Effector memory CD8-positive, alpha-beta T cell (primary cell): ENCODE results near the gene ZNF689.
A peak's percentile ranks its signal among the peaks of the same experiment; 100 is the strongest.
"Not testable (repeated sequence)": the region's sequence is repeated elsewhere in the genome, so short reads cannot be mapped to it uniquely, and the experiment has no call there.

ENCODE experiments used
- ATAC-seq: fragments of 150-1000 bp; cut with Tn5 transposase; replicated peaks from 2 replicates; pipeline ENCODE4 v1.10.0; 2021; ENCODE audit warnings: mild to moderate bottlenecking, moderate library complexity
- DNase-seq, 3 experiments: peaks; one replicate each; pipeline ENCODE4 v3.0.0; 2021
- H3K27ac Mint-ChIP-seq, 2 donors: one replicate each; pipeline ENCODE4 v1.8.0; 2022; ENCODE audit warnings: mild to moderate bottlenecking in 2 of 2, mixed read lengths in 2 of 2, moderate library complexity in 2 of 2
- H3K27me3 Mint-ChIP-seq, 2 donors: one replicate each; pipeline ENCODE4 v1.8.0; 2022; ENCODE audit warnings: mixed read lengths in 2 of 2
- H3K36me3 Mint-ChIP-seq: one replicate; pipeline ENCODE4 v1.8.0; 2022; ENCODE audit warnings: mild to moderate bottlenecking, moderate library complexity, mixed read lengths; ENCODE audit not compliant: insufficient read depth
- H3K4me1 Mint-ChIP-seq, 2 donors: one replicate each; pipeline ENCODE4 v1.8.0; 2022; ENCODE audit warnings: low read depth in 2 of 2, mixed read lengths in 2 of 2
- H3K4me3 Mint-ChIP-seq, 2 donors: one replicate each; pipeline ENCODE4 v1.8.0; 2022; ENCODE audit warnings: mild to moderate bottlenecking in 2 of 2, mixed read lengths in 2 of 2, moderate library complexity in 2 of 2
- H3K9me3 Mint-ChIP-seq, 2 donors: one replicate each; pipeline ENCODE4 v1.8.0; 2022; ENCODE audit warnings: mixed read lengths in 2 of 2

ZNF689 gene

DNA sequence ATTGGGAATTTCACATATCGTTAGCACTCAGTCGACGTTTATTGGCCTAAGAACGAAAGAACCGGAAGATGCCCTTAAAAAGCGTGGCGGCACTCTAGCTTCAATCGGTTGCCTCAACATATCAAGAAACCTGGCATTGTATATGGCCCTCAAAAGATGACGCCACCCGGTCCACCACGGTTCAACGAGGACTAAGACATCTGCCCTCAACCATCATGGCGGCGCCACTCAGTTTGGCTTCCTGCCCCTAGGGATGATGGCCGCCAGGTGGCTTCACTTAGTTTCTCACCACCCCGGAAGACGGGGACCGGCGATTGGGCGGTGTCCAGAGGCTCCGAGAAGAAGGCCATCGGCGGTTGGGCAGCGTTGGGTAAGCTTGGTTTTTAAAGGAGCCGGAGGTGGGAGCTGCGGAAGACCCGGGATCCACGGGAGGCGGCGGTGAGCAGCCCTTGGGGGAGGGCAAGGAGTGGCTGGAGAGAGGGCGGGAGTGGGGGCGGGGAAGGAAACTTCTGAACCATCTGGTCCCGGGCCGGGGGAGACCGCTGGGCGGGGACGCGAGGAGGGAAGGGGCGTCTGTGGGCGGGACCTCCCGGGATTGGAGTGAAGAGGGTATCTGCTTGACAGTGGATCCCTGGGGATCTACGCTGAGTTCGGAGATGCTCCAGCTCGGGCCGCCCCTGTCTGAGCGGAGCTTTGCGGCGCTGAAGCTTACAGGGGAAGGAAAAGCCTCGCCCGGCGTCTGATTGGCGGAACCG, 40.4 kb upstream of the ZNF689 start, which contains the start of gene PRR14:
Gene PRR14, plus strand, starts transcription at position 592 of the 755 bp plus-strand sequence. CDS start 686 bp downstream, outside the sequence.
- Mint-ChIP-seq H3K9me3 (no peaks in the 10 kb centered on the region), H3K27ac (peak within 1 kb of the TSS; percentile 95 to 97), H3K27me3 (no peaks in the 10 kb centered on the region), H3K4me1 (peaks cover 28 to 29% of the 10 kb centered on the region in 2 donors), H3K4me3 (peak within 1 kb of the TSS; percentile 97 to 98), H3K36me3 (peaks cover 46% of the 10 kb centered on the region)
- DNase-seq (peak; percentile 95 to 98 (median 96)), ATAC-seq (peak; percentile 83)

DNA sequence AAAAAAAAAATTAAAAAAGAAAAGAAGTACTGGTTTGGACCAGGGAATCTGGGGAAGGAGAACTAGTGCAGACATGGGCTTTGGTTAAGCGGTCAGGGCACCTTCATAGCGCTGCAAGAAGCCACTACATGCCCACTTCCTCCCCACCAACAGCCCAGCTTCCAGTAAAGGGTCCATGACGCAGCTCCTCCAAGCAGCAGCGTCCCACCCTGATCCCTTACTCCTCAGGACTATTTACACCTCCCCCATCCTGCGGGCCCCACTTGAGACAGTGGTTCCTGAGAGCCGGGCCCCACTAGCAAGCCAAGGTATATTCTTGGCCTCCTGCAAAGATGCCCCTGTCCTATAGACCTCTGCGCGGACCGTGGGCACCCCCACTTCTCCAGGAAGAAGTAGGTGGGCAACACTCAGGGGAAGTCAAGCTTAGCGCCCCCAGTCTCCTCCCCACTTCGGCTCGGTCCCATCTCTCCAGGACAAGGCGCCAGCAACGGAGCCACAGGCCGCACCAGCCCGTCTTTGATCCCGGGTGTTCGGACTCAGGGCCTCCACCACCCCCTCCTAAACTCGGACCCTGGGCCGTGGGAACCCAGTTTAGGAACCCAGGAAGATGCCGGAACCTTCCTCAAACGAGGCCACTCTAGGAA, 39.7 kb upstream of the ZNF689 start:
- Mint-ChIP-seq H3K9me3 (no peaks in the 10 kb centered on the region), H3K4me3 (peak overlapping the region; percentile 97 to 98), H3K27ac (peak overlapping the region; percentile 95 to 97), H3K27me3 (no peaks in the 10 kb centered on the region), H3K36me3 (peaks cover 39% of the 10 kb centered on the region), H3K4me1 (peaks cover 25 to 28% of the 10 kb centered on the region in 2 donors)
- DNase-seq = peak in 1 of 3 experiments; percentile 33
- peak; percentile 16 for ATAC-seq

DNA sequence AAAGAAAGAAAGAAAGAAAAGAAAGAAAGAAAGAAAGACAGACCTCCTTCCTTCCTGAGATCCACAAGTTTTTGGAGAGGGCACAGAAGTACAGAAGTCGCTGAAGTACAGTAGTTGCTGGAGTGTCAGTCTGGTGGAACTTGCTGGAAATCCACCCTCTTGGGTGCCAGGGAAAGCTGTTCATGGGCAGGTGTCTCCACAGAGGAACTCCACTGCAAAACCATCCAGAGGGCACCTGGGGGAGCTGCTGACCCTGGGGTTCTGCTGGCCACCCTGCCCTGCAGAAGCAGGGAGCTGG, 37.0 kb upstream of the ZNF689 start:
- H3K27ac Mint-ChIP-seq = no peak overlapping the region
- H3K27me3 Mint-ChIP-seq = no peaks in the 10 kb centered on the region
- H3K4me3 Mint-ChIP-seq = no peak overlapping the region
- peaks cover 18 to 19% of the 10 kb centered on the region in 2 donors for H3K4me1 Mint-ChIP-seq
- DNase-seq (no peak), ATAC-seq (no peak)
- peaks cover 23% of the 10 kb centered on the region for H3K36me3 Mint-ChIP-seq
- H3K9me3 Mint-ChIP-seq = no peaks in the 10 kb centered on the region

DNA sequence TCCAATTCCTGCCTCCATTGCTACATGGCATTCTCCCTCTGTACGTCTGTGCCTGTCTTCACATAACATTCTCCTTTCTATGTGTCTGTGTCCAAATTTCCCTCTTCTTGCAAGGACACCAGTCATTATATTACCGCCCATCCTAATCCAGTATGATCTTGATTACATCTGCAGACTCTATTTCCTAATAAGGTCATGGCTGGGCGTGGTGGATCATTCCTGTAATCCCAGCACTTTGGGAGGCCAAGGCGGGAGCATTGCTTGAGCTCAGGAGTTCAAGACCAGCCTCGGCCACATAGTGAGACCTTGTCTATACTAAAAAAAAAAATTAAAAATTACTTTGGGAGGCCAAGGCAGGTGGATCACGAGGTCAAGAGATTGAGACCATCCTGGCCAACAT, 35.5 kb upstream of the ZNF689 start:
- DNase-seq (no peak), ATAC-seq (no peak)
- Mint-ChIP-seq H3K4me1 (peaks cover 8 to 10% of the 10 kb centered on the region in 2 donors), H3K36me3 (peaks cover 10% of the 10 kb centered on the region), H3K4me3 (no peak overlapping the region), H3K27me3 (no peaks in the 10 kb centered on the region), H3K9me3 (no peaks in the 10 kb centered on the region), H3K27ac (no peak overlapping the region)

DNA sequence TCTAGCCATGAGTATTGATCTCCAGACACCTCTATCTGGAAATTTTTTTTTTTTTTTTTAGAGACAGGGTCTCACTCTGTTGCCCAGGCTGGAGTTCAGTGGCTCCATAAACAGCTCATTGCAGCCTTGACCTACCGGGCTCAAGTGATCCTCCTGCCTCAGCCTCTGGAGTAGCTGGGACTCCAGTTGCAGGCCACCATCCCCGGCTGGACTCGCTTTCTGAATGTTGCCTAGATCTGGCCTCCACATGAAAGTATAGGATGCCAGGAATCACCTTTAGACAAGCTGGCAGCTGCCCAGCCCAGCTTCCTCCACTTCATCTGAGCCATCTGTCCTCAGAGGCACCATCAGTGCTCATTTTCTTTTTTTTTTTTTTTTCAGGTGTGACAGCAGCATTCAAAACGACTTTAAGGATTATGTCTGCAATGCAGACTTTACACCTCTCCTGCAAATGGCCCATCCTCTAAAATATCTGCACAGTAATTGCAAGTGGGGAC, 34.2 kb upstream of the ZNF689 start:
- H3K4me3 Mint-ChIP-seq = no peak overlapping the region
- no peak for DNase-seq
- ATAC-seq = no peak
- no peaks in the 10 kb centered on the region for H3K27me3 Mint-ChIP-seq
- H3K36me3 Mint-ChIP-seq = no peaks in the 10 kb centered on the region
- H3K9me3 Mint-ChIP-seq = no peaks in the 10 kb centered on the region
- H3K4me1 Mint-ChIP-seq = no peaks in the 10 kb centered on the region
- no peak overlapping the region for H3K27ac Mint-ChIP-seq

DNA sequence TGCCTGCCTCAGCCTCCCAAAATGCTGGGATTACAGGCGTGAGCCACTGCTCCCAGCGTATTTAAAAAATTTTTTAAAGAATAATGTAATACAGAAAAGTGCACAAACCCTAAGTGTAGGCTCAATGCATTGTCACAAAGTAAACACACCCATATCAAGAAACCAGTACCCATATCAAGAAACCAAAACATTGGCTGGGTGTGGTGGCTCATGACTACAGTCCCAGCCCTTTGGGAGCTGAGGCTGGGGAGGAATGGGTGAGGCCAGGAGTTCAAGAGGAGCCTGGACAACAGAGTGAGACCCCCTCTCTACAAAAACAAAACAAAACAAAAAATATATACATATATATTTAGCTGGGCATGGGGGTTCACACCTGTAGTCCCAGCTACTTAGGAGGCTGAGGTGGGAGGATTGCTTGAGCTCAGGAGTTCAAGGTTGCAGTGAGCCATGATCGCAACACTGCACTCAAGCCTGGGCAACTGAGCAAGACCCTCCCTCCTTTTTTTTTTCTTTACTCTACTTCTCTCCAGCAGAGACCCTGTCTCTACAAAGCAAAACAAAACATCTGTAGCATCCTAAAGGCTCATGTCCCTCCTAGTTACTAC, 31.3 kb upstream of the ZNF689 start:
- H3K4me3 Mint-ChIP-seq = no peak overlapping the region
- no peaks in the 10 kb centered on the region for H3K27me3 Mint-ChIP-seq
- H3K4me1 Mint-ChIP-seq = no peaks in the 10 kb centered on the region
- H3K27ac Mint-ChIP-seq = no peak overlapping the region
- DNase-seq = no peak
- ATAC-seq = no peak
- H3K9me3 Mint-ChIP-seq = no peaks in the 10 kb centered on the region
- H3K36me3 Mint-ChIP-seq = no peaks in the 10 kb centered on the region

DNA sequence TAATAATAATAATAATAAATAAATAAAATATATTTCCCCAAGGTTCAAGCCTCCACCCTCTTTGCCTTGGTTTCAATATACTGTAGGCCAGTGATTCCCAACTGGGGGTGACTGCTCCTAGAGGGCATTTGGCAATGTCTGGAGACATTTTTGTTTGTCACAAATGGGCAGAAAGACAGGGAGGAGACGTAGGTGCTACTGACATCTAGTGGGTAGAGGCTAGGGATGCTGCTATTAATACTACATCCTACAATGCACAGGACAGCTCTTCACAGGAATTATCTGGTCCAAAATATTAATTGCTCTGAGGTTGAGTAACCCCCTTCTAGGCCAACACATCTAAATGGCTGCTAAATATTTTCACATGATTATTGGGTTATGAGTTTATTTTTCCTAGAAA, 27.8 kb upstream of the ZNF689 start:
- no peak for DNase-seq
- Mint-ChIP-seq H3K36me3 (peaks cover 7% of the 10 kb centered on the region), H3K4me3 (no peak overlapping the region), H3K27ac (no peak overlapping the region), H3K27me3 (no peaks in the 10 kb centered on the region), H3K4me1 (peaks cover 10 to 12% of the 10 kb centered on the region in 2 donors), H3K9me3 (no peaks in the 10 kb centered on the region)
- ATAC-seq = no peak

DNA sequence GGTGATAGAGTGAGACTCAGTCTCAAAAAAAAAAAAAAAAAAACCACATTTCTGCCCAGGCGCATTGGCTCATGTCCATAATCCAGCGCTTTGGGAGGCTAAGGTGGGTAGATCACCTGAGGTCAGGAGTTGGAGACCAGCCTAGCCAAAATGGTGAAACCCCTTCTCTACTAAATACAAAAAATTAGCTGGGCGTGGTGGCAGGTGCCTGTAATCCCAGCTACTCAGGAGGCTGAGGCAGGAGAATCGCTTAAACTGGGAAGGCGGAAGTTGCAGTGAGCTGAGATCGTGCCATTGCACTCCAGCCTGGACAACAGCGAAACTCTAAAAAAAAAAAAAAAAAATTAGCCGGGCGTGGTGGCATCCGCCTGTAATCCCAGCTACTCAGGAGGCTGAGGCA, 26.9 kb upstream of the ZNF689 start:
- ATAC-seq, H3K27me3 Mint-ChIP-seq, H3K9me3 Mint-ChIP-seq: not testable (repeated sequence)

DNA sequence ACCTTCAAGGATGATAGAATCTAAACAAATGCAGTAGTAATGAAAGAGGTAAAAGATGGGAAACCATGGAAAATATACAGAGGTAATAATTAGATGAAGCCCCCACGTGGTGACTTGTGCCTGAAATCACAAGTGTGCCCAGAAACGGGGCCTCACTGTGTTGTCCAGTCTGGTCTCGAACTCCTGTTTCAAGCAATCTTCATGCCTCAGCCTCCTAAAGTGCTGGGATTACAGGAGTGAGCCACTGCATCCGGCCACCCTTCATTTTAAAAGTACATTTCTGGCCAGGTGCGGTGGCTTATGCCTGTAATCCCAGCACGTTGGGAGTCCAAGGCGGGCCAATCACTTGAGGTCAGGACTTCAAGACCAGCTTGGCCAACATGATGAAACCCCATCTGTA, 26.4 kb upstream of the ZNF689 start:
- ATAC-seq (no peak), DNase-seq (no peak)
- no peak overlapping the region for H3K4me3 Mint-ChIP-seq
- peaks cover 10% of the 10 kb centered on the region for H3K36me3 Mint-ChIP-seq
- H3K27me3 Mint-ChIP-seq = no peaks in the 10 kb centered on the region
- H3K9me3 Mint-ChIP-seq = no peaks in the 10 kb centered on the region
- peaks cover 10 to 12% of the 10 kb centered on the region in 2 donors for H3K4me1 Mint-ChIP-seq
- no peak overlapping the region for H3K27ac Mint-ChIP-seq

More for the DNA sequence above, 26.9 kb upstream of the ZNF689 start:
- not testable (repeated sequence) for DNase-seq, H3K4me3 Mint-ChIP-seq, H3K27ac Mint-ChIP-seq, H3K36me3 Mint-ChIP-seq
- peaks cover 10 to 12% of the 10 kb centered on the region in 2 donors for H3K4me1 Mint-ChIP-seq

DNA sequence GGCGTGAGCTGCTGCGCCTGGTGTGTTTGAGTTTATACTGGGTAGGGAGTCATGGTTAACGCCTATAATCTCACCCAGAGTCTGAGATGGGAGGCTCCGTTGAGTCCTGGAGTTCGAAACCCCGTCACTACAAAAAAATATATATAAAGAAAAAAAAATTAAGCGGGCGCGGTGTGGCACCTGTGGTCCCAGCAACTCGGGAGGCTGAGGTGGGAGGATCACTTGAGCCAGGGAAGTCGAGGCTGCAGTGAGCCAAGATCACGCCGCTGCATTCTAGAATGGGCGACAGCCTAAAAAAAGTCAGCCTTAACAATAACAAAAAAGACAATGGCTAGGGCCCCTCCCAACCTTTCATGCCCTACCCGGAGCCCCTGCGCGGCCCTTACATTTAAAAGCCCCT, 23.3 kb upstream of the ZNF689 start:
- ATAC-seq = no peak
- Mint-ChIP-seq H3K4me1 (peaks cover 13 to 16% of the 10 kb centered on the region in 2 donors), H3K9me3 (no peaks in the 10 kb centered on the region), H3K27ac (peak overlapping the region; percentile 97 to 98), H3K36me3 (peaks cover 10% of the 10 kb centered on the region), H3K27me3 (no peaks in the 10 kb centered on the region), H3K4me3 (peak overlapping the region; percentile 79 to 80)
- DNase-seq = no peak

DNA sequence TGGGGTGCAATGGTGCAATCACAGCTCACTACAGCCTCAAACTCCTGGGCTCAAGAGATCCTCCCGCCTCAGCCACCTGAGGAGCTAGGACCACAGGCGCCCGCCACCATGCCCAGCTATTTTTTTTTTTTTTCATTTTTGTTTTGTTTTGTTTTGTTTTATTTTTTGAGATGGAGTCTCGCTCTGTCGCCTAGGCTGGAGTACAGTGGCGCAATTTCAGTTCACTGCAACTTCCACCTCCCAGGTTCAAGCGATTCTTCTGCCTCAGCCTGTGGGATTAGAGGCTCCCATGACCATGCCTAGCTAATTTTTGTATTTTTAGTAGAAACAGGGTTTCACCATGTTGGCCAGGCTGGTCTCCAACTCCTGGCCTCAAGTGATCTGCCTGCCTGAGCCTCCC, 22.3 kb upstream of the ZNF689 start:
- not testable (repeated sequence) for H3K9me3 Mint-ChIP-seq, DNase-seq, H3K27me3 Mint-ChIP-seq, H3K27ac Mint-ChIP-seq, H3K36me3 Mint-ChIP-seq, H3K4me3 Mint-ChIP-seq, ATAC-seq
- H3K4me1 Mint-ChIP-seq = peaks cover 13 to 16% of the 10 kb centered on the region in 2 donors

DNA sequence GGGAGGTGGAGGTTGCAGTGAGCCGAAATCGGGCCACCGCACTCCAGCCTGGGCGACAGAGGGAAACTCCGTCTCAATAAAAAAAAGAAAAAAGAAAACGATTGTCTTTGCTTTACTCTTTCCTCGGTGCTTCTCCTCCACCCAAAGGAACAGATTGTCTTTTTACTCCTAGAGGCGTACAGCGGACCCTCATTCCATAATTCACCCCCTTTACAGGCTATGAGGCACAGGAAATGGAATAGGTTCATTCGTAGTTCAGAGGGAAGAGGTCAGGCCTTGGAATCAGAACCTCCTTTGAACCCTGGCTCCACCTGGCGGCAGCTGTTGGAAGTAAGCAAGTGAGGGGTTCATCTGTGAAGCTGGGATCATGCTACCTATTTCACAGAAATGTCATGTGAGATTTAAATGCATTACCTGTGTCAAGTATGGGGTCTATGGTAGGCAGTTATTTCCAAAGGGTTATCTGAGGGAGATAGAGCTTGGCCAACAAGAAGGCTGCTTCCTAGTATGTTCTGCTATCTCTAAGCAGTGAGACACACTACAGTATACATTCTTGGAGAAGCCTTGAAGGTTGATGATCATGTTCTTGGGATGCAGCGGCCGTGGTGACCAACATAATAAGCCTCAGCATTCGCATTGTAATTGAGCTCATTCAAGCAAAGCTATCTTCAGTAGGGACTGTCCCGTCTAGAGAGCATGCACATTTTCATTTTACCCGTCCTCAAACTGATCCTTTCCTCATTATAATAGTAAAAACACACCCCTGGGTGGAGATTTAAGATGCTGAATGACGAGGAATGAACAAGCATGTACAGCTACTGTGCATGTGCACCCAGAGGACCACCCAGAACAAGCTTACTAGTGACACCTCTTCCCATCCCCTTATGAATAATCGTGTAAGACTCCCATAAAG, 18.7 kb upstream of the ZNF689 start:
- ATAC-seq = peak; percentile 92
- peak; percentile 80 to 88 (median 84) for DNase-seq
- Mint-ChIP-seq H3K36me3 (peaks cover 4% of the 10 kb centered on the region), H3K27me3 (peaks cover 0 to 8% of the 10 kb centered on the region in 2 donors), H3K4me3 (peak overlapping the region; percentile 19 to 46), H3K4me1 (peaks cover 3 to 4% of the 10 kb centered on the region in 2 donors), H3K9me3 (no peaks in the 10 kb centered on the region), H3K27ac (peak overlapping the region in 1 of 2 donors; percentile 20)

DNA sequence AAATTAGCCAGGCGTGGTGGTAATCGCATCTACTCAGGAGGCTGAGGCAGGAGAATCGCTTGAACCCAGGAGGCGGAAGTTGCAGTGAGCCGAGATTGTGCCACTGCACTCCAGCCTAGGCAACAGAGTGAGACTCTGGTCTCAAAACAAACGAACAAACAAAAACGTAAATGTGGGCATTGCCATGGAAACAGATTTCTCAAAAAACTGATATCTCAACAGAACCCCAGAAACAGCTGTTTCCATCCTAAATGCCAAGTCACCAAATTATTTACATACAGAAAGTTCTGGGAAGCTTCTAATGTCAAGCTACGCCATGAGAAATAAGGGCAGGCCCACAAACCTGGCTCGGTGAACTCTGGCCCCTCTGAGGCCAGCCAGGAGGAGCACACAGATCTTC, 16.0 kb upstream of the ZNF689 start:
- Mint-ChIP-seq H3K36me3 (no peaks in the 10 kb centered on the region), H3K27me3 (peaks cover 0 to 26% of the 10 kb centered on the region in 2 donors), H3K9me3 (no peaks in the 10 kb centered on the region), H3K4me1 (peaks cover 3 to 4% of the 10 kb centered on the region in 2 donors), H3K4me3 (no peak overlapping the region), H3K27ac (no peak overlapping the region)
- DNase-seq (no peak), ATAC-seq (no peak)
